GM19324 (cell line): ENCODE data around the gene IL23R.

ENCODE experiments used
- ATAC-seq: cut with Tn5 transposase; IDR thresholded peaks from one replicate; pipeline ENCODE4 v1.9.1; 2021; ENCODE audit warnings: mild to moderate bottlenecking, moderate library complexity; ENCODE audit not compliant: unreplicated experiment, low FRiP score

Gene IL23R

DNA sequence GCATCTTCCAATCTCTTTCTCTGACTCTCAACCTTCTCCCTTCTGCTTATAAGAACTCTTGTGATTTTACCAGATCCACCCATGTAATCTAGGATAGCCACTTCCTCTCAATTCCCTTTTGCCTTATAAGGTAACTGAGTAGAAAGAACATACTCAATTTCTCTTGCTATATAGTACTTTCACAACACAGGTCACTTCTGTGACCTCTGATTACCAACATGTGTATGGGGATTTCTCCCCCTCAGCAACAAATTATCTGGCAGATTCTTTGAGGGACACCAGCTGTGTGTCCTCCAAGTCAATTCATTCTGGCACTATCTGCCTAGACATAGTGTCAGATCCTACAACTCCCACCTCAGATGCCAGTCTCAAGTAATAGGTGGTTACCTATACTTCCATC lies 62.5 kb downstream of the IL23R start:
- ATAC-seq, result no peak

DNA sequence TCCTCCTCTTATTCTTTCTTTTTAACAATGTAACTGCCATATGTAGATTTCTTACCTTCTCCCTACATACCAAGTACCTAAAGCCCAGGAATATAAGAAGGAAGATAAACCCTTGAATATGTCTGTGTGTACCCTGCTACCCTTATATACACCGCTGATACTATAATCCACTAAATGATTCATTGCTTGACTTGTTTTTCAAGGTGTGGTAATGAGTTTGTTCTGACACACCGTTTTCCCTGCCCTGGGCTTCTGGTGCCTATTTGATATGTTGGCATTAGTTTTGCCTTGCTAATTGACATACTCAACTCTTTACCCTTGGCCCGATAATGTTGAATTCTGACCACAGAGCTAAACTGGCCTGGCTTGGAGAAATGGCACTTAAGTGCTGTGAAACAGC lies 64.3 kb downstream of the IL23R start:
- ATAC-seq, result no peak

DNA sequence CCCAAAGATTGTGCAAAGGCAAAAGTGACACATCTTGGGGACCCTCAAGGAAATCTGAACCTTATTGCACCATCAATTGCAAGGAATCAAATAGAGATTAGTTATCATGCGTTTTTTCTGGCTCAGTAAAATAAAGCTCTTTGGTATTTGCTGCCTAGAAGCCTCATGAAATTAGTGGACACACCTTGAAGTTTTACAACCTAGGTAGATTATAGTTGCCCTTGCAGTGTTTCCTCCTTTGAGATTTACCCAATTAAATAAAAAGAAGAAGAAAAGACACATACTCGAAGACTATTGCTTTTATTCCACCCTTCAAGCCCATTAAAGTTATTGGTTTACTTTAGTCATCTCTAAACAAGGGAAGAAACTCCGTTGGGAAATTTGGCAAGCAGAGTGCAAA lies 70.0 kb downstream of the IL23R start:
- ATAC-seq, result no peak

DNA sequence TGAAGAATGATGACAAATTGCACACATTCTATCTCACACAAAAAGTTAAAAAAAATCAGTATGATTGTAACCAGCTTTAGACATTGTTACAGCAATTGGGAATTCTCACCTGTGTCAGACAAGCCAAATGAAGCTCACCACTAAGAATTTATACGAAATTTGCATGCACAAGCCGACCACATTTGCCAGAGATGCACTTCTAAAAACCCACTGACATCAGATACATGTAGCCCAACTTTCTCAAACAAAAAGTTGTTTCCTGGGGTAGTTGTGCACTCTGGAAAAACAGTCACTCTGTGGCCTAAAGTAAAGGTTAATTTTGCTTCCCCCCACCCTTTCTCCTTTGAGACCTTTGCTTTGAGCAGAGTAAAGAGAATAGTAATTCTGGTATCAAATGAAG lies 73.5 kb downstream of the IL23R start:
- no peak for ATAC-seq

DNA sequence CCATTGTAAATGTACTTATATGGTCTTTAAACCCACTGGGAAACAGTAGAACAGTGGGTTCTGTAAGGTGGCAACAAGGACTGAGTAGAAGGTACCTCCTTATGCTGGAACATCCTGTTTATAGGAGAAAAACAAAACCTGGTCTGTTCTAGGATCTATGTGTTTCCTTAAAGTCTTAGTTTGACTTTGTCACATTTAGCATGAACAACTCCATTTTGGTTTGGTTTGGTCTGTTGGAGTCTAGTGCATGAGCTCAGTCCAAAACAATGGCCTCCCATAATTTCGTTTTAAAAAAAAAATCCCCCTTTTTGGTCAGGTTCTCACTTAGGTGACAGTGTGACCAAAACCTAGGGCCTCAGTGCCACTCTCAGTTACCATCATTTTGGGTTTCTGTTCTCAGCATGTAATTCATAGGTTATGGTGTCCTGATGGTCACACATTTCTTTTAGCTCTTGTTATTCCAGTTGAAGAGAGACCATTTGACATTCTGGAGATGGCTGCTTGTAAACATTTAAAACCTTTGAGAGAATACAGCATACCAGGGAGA lies 75.0 kb downstream of the IL23R start:
- no peak for ATAC-seq

DNA sequence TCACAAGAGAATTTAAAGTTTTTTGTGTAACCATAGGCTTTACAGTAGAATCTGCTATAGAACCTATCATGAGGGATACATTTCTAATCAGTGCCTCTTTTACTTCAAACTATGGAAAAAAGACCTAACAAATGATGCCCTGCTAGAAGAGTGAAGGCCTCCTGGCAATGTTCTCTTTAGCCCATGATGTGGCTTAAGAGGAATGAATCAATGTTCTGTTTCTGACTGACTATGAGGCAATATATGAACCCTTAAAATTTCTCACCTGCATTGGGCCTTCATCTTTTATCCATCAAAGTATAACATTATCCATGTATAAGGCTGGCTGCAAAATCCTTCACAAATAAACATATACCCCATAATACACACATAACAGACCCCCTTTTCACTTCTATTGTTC lies 75.8 kb downstream of the IL23R start:
- no peak for ATAC-seq

DNA sequence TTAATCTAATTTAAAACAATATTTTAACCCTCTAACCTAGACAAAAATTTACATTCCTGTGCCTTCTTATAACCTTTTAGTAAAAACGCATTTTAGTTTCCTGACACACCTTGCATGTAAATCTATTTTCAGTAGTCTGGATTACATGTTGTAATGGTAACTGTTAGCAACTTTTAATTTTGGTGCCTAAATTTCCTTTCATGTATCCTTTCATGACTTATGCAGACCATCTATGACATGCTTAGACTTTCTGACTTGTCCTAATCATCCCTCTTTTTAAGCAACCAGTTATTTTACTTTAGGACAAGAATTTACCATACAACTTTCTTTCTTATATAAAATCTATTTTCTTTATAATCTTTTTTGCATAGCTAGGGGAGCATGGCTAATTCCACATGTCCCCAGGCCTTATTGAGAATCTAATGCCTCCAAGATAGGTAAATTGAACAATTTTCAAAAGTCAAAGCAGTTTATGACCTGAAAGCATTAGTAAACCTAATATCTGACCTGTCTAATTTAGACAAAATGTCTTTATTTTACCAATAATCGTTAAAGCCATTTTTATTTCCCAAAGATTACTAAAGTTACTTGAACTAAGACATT lies 83.9 kb downstream of the IL23R start:
- ATAC-seq, result no peak

DNA sequence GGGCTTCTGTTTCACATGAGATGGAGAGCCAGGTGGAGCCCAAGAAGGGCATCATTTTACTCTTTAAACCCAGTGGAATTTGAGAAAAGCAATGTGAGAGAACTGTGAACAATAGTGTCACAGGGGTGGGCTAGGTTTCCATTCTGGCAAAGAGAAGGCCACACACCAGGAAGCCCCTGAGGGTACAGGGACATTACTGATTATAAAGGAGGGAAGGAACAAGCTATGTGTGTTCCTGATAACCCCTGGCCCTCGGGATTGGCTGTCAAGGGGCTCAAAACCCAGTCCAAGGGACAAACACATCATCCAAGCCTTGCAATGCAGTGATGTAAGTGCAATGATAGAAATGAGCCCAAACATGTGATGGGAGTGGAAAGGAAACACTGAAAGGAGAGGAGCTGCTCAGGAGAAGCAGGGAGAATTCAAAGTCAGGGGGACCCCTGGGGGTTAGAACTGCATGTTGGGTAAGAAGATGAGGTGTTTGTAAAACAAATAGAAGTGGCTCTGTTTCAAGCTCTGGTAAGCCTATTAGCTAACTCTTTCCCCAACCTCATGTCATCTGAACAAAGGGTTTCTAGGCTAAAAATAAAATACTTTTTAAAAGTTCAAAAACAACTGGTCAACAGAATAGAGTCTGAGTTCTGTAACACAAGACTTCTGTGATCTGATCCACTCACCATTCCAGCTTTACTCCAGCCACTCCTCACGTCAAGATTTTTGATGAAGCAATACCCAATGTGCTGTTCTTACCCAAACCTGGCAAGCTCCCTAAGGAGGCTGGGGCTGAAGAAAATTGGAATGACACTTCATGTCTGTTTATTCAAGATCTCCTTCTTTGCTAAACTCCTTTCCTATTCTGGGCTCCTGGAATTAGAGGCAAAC lies 90.3 kb downstream of the IL23R start:
- no peak for ATAC-seq

DNA sequence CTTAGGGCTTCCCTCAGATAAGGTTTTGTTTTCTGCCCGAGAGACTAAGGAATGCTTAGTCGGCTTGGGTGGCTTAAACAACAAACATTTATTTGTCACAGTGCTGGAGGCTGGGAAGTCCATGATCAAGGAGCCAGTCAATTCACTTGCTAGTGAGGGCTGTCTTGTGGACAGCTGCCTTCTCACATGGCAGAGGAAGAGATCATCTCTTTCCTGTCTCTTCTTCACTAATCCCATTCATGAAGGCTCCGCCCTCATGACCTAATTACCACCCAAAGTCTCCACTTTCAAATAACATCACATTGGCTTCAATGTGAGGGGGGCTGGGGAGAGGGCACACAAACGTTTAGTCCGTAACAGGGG lies 90.9 kb downstream of the IL23R start:
- no peak for ATAC-seq

DNA sequence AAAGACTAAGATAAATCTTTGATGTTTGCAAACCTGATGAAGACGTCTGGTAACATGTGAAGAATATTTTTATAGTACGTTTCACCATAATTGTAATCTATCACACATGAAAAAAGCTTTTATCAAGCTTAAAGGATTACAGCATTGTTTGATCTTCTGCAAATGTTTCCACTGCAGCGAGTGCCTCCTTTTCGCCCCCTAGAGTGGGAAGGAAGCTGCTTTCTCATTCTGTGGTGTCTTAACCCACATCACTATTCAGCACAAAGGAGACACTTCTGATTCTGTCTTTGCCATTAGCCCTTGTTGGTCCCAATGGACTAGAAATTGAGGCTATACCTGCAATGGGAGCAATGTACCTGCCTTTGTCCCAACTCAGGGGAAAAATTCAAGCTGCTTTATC lies 95.4 kb downstream of the IL23R start:
- no peak for ATAC-seq

DNA sequence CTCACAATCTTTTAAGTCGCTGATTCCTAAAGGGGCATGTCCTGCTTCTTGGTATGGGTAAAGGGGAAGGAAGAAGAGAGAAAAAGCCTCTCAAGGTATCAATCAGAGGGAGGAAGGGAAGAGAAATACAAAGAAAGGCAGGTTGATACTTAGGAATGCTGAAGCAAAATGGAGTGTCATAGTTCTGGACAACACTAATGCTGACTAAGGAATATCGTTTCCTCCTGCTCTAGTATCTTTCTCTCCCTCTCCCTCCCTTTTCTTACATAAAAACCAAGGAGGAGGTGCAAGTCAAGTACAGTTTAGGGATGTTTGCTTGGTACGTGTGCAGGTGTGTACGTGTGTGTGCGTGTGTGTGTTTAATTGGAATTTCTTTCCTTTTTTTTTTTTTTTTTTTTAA lies 96.5 kb downstream of the IL23R start:
- ATAC-seq, result no peak

DNA sequence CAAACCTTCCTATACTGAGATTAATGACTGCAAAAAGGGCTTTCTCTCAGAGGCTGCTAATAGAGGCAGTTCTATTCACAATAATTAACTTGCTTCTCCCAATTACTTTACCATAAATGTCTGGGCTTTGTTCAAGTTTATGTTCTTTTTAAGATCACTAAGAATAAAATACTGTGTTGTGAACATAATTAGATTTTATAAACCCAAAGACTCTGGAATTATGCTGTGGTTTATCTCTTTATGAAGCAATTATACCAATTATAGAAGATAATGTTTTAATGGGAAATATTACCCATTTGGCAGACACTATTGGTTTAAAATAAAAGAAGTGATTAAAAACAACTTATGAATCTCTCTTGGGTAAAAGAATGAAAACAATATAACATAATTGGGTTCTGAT lies 97.9 kb downstream of the IL23R start:
- ATAC-seq, result no peak

DNA sequence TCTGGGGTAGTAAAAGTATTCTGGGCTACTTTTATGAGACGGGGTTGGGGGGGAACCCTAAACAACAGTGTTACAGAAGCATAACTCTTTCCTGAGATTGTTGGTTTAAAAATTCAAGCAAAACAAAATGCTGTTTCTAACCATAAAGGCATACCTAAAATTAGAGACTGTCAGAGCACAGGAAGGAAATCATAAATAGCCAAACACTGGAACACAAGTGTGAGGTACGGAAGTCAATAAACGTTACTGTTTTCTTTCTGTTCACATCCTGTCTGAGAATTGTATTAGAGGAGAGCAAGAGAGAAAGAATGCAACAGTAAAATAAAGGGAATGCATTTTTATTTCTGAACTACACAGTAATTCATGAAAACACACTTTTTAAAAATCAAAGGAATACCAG lies 98.6 kb downstream of the IL23R start:
- ATAC-seq, result no peak

DNA sequence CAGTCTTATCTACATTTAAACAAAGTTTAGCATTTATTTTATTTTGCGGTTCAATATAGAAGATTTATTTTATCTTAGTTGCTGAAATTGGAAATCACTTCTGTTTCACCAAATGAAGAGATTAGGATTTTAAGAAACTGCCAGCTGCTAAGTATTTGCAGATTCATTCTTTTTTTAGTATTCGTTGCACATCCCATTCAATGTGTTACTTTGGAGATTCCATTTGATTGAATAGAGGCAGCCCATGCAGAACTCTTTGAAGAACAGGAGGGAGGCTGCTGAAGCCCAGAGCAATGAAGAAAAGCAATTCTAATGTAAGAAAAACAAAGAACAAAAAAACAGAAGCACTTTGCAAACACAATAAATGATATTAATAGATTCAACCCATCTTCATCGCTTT lies 102.8 kb downstream of the IL23R start:
- no peak for ATAC-seq

DNA sequence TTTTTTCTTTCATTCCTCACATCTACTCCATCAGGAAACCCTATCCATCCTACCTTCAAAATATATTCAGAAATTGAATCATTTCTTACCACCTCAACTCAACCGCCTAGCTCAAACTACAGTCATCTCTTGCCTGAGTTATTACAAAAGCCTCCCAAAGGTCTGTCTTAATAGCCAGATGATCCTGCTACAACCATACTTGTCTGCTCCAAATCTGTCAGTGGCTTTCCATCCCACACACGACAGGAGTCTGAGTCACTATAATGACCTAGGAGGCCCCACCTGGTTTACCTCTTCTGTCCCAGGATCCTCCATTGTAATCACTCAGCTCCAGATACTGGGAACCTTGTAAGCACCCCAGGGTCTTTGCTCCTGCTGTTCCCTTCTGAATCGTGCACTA lies 104.3 kb downstream of the IL23R start:
- no peak for ATAC-seq

DNA sequence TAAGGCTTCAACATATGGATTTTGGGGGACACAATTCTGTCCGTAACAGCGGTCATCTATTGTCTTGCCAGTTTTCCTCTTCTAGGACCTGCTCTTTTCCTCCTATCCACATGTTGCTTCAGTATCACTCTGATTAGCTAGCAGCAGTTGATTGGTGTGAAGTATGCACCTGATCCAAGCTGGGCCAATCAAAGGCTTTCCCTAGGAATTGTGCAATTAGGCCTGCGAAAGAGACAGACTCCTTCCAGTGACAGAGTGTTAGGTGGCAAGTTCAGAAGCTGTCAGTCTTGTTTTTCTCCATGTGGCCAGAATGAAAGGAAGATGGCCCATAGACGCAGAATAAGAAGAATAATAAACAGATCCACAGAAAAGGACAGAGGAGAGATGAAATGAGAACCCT lies 107.3 kb downstream of the IL23R start:
- ATAC-seq, result no peak

DNA sequence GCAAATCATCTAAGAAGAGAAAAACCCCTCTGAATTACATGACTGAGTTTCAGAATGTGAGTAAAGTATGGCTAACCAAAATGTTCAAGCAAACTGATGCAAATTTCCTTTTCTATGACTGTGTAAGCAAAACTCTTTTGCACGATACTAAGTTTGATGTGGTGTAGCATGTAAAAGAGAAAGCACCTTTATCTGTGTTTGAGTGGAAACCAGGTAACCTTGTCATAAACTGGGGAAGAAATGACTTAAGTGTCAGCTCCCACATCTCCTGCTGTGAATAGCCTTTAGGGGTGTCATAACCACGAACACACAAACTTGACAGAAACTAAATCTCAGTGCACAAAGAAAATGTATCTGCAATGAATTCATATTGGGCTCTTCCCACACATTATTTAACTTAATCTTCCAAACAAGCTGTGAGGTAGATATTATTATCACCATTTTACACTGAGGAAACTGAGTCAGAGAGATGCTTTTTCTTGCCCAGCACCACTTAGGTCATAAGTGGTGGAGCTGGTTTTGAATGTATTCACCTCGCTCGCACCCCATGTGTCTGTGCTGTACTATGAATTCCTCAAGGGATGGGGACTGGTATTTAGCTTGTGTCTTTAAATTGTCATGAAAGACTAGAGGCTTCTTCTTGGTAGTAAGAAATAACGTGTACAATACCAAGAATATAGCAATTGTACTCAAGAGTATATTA lies 108.5 kb downstream of the IL23R start:
- ATAC-seq, result no peak

DNA sequence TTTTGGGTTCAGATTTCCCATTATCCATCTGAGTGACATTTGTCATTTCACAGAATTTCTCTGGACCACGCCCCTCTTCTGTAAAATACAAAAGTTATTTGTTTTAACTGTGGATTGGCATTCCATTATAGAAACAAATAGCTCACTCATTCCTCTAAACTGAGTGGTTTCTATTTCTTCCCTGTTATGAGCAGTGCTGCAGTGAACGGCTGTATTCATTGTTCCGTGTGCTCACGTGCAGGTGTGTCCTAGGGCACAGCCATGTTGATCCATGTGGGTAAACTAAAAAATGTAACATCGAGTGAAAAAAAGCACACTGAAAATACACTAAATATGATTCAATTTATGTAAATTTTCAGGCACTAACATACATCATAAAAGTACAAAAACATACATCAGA lies 114.4 kb downstream of the IL23R start:
- ATAC-seq, result no peak

DNA sequence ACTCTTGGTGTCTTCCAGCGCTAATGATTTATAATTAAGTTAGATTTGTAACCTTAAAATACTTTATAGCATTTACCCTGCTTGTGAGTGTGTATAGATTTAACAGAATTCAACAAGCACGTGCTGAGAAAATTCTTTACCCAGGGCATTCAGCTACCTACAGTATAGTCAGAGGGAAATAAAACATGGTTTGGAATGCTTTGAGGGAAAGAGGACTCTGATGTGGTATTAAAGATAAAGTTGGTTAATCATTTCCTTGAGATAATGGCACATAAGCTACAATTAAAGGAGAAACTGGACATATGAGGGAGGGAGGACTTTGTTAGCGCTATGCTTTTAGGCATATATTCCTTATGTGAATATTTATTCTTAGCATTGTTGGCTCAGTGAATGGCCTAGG lies 115.0 kb downstream of the IL23R start:
- ATAC-seq, result no peak

DNA sequence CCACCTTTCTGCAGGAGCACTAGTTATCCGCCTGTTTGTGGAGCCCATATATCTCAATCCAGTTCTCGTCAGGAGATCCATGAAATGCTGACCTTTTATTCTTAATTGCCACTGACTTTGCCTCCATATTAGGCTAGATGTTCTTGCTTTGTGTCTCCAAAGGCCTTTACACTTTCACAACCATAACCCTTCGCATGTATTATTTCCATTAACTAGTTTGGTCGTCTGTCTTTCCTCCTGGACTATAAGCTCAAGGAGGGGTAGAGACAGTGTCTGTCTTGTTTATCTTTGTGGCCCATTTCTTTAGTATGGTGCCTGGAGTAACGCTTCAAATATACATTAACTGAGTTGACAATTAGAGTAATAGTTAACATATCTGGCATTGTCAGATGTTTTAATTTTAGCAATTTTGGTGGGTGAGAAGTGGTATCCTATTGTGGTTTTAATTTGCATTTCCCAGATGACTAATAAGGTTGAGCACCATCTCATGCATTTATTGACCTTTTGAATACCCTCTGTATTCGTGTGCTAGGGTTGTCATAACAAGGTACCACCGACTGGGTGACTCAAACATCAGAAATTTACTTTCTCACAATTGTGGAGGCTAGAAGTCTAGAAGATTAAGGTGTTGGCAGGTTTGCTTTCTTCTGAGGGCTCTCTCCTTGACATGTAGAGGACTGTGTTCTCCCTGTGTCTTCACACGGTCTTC lies 119.7 kb downstream of the IL23R start:
- no peak for ATAC-seq

DNA sequence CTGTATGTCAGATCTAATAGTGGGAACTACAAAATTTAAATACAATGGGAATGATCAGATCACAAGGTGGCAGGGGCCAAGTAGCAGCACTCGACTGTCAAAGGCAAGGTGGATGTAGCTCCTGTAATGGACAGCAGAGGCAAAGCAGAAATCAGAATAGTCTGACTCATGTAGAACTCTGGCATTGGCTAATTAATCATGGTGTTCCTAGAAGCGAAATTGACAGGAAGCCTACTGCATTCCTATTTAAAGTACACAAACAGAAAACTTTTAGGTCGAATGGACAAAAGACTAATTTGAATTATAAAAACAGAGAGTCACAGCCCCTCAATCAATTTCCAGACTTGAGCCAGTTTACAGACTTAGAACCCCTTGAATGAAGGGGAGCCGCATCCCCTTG lies 124.0 kb downstream of the IL23R start:
- ATAC-seq, result no peak
